SW 1271 (cell line): ENCODE results near the gene BCO2.

ENCODE experiments used
- DNase-seq, 2 experiments: peaks; one replicate each; lab custom pipeline; 2025; lab: John Stamatoyannopoulos, UW

The BCO2 gene

DNA sequence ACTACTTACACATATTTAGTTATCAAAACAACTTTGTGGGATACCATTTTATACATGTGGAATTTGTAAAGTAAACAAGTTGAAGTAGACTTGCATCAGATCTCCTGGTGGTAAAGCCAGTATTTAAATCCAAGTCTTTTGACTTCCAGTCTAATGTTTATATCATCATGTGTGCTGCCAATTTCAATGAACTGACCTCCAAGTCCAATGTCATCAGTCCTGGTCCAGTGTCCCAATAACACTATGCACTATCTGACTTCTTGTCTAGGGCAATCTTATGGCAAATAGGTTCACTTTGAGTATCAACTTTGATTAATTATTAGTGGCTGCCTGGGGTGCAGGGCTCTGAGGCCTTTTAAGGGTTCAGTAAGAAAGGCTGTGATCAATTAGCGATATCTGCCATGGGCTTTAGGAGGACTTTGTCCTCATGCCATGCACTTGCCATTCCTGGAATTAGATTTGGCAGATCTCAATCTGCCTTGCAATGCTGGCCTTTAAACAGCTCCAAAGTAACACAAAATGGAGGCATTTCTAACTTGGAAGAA, 41.3 kb downstream of the BCO2 start:
- DNase-seq = no peak

DNA sequence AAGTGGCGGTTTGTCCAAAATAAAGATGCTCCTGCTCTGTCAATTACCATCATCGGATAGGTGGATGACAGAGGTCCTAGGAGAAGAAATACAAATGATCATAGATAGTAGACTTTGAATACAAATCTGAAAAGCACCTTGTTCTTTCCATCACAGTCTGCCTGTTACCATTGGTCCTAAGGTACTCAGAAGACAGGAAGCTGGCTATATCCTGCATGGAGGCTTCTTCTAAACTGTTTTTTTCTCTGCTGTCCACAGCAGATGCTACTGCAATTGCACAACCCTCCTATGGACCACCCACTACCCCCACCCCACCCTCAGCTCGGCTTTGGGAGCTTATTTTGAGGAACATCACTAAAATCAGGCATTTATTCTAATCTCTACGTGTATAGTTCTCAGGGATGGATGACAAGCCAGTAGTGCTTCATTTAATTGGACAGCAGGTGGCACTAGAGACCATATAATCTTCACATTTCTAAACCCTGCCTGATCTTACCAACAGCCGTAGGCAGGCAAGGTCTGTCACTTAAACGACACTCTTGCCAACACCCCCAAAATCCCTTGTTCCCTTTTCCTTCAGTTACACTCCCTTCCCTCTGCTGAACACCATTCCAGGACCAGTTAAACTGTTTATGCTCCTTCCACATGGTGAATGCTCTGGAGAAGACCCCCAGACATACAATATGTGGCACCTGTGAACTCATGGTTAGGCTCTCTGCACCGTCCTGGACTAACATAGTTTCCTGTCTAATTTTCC, 44.3 kb downstream of the BCO2 start:
- peak; percentile 32 to 88 for DNase-seq

DNA sequence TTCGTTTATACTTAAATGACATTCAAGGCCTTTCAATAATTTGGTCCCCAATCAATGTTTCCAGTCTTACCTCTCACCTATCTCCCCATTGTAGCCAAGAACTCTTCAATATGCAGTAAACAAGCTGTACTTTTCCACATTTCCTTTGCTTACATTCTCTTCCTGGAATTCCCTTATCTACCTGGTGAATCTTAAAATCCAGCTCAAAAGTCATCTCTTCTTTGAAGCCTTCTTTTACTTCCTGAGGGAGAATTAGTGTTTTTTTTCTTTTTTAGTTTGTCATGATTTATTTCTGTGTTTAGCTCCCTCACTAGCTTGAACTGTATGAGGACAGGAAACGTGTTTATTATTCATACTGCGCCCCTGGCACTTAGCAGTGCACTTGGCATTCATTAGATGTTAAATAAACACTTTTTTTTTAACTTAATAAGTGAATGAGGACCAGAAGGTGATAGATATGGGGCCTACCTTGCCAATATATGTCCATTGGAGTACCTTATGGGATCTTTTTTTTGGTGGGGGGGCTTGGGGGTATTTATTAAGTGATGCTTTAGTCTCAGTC, 46.0 kb downstream of the BCO2 start:
- no peak for DNase-seq

DNA sequence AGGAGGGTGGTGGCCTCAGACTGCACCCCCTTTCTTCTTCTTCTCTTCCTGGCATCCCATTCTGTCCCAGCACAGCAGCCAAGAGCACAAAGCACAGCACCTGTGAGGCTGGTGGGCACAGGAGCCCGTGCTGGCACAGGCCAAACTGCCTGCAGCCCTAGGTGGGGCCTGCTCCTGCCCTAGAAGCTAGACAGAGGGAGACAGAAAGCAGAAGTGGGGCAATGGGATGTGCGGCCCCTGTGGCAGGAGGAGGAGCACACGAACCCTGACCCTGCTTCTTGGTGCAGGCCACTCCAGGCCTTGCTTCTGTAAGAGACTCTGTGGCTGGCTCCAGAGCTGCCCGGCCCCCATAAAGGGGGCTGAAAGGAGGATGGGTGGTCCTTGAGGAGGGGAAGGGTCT, 47.0 kb downstream of the BCO2 start:
- no peak for DNase-seq

DNA sequence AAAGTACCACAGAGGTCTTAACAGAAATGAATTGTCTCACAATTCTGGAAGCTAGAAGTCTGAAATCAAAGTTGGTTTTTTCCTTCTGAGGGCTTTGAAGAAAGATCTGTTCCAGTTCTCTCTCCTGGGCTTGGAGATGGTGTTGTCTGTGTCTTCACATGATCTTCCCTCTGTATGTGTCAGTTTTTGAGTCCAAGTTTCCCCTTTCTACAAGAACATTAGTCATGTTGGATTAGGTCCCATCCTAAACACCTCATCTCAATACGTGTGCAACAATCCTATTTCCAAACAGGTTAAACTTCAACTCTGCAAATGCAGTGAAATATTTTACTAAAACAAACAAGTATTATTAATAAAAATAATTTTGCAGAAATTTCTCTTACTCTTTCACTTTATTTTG, 47.8 kb downstream of the BCO2 start:
- no peak for DNase-seq

DNA sequence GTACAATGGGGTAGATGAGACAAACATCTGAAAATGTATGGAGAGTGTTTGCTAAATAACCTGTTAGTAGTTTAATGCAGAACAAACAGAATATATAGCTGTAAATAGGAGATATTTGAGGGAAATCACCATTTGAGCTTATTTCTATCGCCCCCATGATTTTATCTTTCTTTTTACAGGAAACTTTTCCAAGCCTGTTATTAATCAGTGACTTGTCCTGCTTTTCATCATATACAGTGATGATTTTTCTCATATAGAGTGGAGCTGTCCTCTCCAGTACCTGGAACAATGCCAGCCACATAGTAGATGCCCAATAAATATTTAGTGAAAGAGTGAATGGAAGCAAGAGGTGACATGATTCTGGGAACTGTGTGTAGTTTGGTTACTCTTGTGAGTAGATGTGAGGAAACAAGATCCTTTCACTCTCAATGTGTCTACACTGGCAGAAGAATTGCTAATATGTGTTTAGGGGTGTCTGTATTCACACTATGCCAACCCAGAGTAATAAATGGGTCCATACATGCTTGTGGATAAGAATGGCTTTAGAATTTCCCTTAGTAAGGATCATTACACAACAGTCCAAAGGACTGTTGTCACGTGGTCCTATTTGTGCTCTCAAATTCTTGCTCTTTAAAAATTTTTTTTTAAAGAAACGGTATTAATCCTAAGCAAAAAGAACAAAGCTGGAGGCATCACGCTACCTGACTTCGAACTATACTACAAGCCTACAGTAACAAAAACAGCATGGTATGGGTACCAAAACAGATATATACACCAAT, 48.6 kb downstream of the BCO2 start:
- no peak for DNase-seq

DNA sequence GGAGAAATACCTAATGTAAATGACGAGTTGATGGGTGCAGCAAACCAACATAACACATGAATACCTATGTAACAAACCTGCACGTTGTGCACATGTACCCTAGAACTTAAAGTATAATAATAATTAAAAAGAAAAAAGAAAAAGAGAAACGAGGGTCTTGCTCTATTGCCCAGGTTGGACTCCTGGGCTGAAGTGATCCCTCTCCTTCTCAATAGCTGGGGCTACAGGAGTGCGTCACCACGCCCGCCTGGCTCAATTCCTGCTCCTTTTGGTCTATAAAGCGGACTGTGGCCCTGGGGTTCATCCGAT, 50.4 kb downstream of the BCO2 start:
- no peak for DNase-seq

DNA sequence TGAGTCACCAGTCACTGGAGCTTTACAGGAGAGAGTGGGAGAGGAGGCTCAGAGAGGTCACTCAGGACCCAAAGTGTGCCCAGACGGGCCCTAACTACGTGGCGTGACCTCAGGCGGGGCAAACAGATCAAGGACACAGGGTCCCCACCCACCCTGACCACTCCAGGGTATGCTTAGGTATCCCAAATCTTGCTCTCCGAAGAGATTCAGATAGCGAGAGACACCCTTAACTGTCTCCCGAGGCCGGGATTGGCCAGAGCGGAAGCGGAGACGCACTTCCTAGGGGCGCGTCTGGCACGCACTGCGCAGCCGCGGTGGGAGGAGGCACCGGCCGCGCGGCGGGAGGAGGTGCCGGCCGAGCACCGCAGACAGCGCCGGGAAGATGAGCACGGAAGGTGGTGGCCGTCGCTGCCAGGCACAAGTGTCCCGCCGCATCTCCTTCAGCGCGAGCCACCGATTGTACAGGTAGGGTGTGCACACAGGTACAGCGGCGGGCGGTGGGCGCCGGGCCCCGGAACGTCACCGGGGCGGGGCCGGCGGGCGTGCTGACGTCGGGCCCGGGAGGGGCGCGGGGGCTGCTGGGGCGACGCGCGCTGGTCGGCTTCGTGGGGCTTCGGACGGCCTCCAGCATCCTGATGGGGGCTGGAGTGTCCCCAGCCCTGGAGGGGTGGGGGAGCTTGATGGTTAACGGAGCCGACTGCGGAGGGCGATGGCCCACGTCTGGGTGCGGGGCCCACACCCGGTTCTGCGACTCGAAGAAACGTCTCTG, 50.9 kb downstream of the BCO2 start, which contains the start of gene PTS:
TSS of gene PTS (plus strand) at position 367 of the 769 bp plus-strand sequence. CDS start at position 383, 16 bp downstream.
- DNase-seq = peak; percentile 94 to 95

DNA sequence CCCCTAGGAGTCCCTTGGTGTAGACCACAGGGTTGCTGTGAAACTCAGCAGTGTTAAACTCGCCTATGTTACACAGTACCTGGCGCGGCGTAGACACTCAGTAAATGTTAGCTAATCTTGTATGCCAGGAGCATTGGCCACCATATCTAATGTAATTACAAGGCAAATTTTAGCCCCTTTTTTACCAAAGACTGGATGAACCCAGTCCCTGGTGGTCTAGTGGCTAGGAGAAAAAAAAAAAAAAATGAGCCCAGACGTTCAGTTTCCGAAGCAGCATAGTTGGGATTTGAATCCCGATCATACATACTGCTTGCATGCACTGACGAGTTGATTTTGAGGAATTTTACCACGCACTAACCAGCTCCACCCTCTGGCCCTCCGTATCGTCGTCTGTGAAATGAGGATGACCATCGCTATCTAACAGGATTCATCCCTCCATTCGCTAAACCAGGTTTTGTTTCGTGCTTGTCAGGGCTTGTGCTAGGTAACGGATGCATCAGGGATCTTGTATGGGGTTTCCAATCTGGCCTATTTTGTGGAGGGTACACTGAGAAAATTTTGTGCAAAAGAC, 51.6 kb downstream of the BCO2 start:
- peak in 1 of 2 experiments; percentile 43 for DNase-seq

DNA sequence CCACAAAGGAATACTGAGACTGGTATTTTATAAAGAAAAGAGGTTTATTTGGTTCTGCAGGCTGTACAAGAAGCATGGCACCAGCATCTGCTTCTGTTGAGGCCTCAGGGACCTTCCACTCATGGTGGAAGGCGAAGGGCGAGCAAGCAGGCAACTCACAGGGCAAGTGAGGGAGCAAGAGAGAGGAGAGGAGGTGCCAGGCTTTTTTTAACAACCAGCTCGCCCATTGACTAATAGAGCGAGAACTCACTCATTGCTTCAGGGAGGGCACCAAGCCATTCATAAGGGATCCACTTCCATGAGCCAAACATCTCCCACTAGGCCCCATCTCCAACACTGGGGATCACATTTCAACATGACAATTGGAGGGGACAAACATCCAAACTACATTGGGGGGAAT, 52.2 kb downstream of the BCO2 start:
- no peak for DNase-seq

DNA sequence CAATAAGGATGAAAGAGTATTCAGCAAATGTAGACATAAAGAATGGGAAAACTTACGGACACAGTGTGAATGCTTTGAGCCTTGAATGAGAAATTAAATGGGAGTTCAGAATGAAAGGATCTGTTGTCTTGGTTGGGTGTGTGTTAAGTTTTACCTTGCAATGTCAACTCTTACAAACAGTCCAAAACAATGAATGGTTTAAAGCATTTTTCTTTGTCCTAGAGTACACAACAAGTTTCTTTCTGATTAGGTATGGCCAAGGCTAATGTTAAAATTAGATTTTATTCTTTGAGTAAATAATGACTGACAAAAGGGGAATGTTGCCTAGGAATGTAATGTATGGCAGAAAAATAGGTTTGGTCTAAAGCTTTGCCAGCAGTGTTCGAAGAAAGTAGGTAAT, 53.4 kb downstream of the BCO2 start:
- DNase-seq = no peak

DNA sequence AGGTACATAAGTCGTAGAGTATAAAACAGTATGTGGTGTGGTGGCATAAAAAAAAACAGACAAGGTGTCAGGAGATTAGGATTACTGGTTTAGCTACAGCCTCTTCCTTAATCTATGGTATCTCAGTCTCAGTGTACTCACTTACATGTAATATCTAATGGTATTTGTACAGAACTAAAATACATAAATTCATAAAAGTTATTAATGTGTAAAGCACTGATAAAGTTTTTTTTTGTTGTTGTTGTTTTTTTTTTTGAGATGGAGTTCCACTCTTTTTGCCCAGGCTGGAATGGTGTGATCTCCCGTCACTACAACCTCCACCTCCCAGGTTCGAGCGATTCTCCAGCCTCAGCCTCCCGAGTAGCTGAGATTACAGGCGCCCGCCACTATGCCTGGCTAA, 53.8 kb downstream of the BCO2 start:
- DNase-seq = no peak

DNA sequence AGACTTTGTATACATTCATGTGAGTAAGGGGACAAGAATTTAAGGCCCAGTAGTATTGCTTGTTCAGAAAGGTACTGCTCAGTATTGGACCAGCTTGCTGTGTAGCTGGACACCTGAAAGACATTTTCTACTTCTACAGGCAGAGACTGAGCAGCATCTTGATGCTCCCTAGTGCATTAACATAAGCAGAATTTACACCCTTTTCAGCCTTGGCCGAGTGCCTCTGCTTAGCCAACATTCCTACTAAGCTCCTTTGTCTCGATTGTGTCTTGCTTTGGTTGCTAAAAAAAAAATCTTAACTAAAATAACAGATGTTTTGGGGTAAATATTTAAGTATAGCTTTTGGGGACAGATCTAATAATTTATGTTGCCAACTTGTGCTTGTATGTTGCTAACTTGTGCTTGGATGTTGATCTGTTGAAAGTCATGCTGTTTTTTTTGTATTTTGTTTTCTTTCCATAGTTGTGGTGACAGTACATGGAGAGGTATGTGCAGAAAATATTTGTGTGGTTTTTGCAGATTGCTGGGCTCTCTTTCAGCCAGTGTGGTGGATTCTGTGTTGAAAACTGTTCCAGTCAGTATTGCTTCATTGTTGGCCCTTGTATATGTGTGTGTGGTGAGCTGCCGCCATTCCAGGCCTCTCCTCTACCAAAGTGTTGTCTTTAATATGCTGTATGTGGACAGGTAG, 54.6 kb downstream of the BCO2 start:
- no peak for DNase-seq

DNA sequence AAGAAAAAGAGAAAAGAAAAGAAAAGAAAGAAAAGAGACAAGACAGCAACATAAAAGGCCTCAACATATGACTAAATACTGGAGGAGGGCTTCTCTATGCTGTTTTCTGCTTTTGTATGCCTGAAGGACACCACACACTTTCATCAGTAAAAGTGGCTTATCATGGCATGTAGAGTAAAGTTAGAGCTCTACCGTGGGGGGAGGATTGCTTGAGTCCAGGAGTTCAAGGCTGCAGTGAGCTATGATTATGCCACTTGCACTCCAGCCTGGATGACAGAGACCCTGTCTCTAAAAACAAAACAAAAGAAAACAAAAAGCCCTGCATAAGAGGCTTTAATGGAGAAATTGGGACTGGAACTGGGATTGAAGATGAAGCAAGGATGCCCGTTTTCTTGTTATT, 56.6 kb downstream of the BCO2 start:
- no peak for DNase-seq

DNA sequence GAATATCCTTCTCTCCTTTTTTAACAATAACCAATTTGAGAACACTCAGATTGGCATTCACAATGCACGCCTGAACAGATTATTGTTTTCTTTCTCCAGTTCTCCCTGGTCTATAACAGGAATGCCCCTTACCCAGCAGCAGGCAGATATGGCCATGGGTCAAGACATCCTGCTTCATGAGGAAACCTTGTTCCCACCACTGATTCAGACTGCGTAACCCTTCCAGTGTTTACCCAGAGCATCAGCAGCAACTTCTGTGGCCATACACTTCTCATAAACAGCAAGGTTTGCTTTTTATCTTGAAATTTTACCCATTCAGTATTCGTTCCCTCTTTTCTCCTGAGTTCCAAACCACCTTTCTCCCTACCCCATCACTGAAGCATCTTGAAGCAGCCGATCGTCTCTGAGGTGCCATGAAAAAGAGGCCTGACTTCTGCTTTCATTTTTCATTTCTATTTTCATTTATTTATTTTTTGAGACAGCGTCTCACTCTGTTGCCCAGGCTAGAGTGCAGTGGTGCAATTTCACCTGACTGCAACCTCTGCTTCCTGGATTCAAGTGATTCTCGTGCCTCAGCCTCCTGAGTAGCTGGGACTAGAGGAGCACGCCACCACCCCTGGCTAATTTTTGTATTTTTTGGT, 60.6 kb downstream of the BCO2 start:
- DNase-seq = no peak

DNA sequence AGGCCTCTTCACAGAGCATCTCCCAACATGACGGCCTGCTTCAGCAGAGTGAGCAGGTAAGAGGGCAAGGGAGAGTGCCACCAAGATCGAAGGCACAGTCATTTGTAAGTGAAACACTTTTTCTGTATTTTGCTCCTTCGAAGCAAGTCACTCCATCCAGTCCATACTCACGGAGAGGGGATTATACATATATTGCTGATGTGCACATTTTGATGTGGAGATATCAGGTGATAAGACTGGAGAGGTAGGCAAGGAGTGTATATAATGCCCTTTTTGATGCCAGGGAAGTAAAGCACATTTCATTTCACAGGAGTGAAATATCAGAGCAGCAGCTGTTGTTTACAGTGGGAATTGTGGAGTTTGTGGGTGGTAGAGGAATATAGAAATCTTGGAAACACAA, 62.1 kb downstream of the BCO2 start:
- DNase-seq = no peak

DNA sequence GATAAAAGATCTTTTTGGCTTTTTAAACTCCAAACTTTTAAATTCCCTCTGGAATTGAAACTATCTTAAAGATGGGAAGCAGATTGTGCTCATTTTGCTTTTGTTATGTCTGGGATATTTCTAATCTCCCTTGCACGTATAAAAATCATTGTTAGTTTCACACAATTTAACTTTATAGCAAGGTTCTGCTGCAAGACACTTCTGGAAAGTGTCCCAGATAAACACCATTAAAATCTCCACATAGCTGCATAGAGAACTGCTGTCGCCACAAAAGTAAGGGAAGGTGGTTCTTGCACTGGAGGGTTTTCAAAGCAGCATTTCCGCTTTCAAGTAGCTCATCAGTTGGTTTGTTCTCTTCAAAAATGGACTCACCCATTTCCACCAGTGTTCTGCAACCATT, 62.7 kb downstream of the BCO2 start:
- no peak for DNase-seq

DNA sequence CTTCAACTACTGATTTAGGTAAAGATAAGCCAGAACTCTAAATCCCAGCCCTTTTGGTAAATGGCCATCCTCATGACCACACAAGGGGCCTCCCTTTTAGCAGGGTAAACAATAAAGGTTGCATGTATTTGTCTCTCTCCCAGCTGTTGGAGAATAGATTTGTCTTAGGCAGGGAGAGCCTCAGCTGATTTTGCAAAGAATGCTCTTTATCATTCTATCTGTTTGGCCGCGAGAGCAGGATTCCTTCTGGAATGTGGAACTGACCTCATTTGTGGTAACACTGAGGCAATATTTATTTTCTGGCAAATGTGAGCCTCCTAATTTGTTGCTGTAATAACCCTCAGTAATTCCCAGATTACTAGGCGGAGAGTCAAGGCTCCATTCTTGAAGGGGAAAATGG, 66.2 kb downstream of the BCO2 start:
- DNase-seq = no peak

DNA sequence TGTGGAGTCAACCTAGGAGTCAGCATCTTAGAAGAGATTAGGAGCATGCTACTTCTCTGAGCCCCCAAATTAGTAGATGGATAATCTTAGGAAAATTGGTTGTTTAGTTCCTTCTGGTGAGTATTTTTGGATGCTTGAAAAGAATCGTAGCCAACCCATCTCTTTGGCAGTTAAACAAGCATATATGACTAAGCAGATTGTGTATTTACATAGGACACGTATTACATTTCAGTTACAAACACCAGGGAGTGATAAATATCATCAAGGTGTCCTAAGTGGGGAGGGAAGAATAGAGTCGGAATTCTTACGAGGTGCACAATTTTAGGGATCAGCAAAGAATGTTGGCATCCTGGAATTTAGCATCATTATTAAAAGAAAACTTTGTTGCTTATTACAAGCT, 71.9 kb downstream of the BCO2 start:
- no peak for DNase-seq

DNA sequence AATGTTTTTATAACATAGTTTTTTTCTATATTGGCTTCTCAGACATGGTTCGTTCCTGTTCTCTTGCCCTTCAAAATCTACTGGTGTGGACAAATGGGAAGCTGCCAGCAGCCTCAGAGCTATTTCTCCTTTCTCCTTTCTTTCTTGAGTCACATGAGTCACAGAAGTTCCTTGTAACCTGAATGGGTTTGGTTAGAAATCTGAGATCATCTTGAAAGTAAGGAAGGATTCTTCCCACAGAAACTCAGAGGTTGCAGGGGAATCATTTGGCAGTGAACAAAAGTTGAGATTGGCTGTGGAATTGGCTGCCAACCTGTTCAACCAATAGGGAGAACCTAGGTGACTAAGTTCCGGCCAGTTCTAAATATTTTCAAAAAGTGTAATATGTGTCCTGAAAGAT, 72.9 kb downstream of the BCO2 start:
- DNase-seq = no peak
